Astrocyte (in vitro differentiated cells and primary cell): ENCODE data around the gene CHRDL2. TPM values are rescaled to one million over a fixed set of nuclear protein-coding genes. Genes with fewer than 3 reads are reported as not detected.

Experiments used
- DNase-seq: peaks from one replicate; pipeline ENCODE4 v3.0.0-alpha.2; 2010; ENCODE audit warnings: low read depth
- FAIRE-seq: peaks from 2 replicates; lab custom pipeline; 2011; peaks lifted over from hg19 to GRCh38; lab: Jason Lieb, UNC
- H2AFZ ChIP-seq: 2 replicates; pipeline ENCODE4 v1.6.0; 2012; ENCODE audit warnings: low read depth, low read length, inconsistent platforms
- H3K27ac ChIP-seq: 2 replicates; pipeline ENCODE4 v1.5.1; 2011; ENCODE audit warnings: low read depth, low read length, inconsistent platforms
- H3K27me3 ChIP-seq: 2 replicates; pipeline ENCODE4 v1.6.0; 2011; ENCODE audit warnings: low read length, inconsistent platforms; ENCODE audit not compliant: insufficient read depth
- H3K36me3 ChIP-seq: 2 replicates; pipeline ENCODE4 v1.5.1; 2011; ENCODE audit warnings: low read length, inconsistent platforms; ENCODE audit not compliant: insufficient read depth
- H3K4me1 ChIP-seq: 2 replicates; pipeline ENCODE4 v1.5.1; 2011; ENCODE audit warnings: low read length, inconsistent platforms; ENCODE audit not compliant: insufficient read depth
- H3K4me2 ChIP-seq: 2 replicates; pipeline ENCODE4 v1.6.0; 2012; ENCODE audit warnings: low read length, inconsistent platforms
- H3K4me3 ChIP-seq: 2 replicates; pipeline ENCODE4 v1.5.1; 2011; ENCODE audit warnings: low read depth, mild to moderate bottlenecking, low read length, inconsistent platforms; ENCODE audit not compliant: insufficient read depth
- H3K79me2 ChIP-seq: 2 replicates; pipeline ENCODE4 v1.6.0; 2012; ENCODE audit warnings: mild to moderate bottlenecking, low read length, inconsistent platforms; ENCODE audit not compliant: insufficient read depth
- H3K9ac ChIP-seq: 2 replicates; pipeline ENCODE4 v1.6.0; 2012; ENCODE audit warnings: mild to moderate bottlenecking, low read length, inconsistent platforms
- H3K9me3 ChIP-seq: 2 replicates; pipeline ENCODE4 v1.5.1; 2012; ENCODE audit warnings: low read depth, mild to moderate bottlenecking, low read length, inconsistent platforms; ENCODE audit not compliant: insufficient read depth
- H4K20me1 ChIP-seq: 2 replicates; pipeline ENCODE4 v1.6.0; 2012; ENCODE audit warnings: low read length, inconsistent platforms; ENCODE audit not compliant: insufficient read depth
- H3K27ac Mint-ChIP-seq: one replicate; pipeline ENCODE4 v1.8.0; 2021; ENCODE audit warnings: mild to moderate bottlenecking, mixed read lengths; ENCODE audit not compliant: unreplicated experiment
- H3K27me3 Mint-ChIP-seq: one replicate; pipeline ENCODE4 v1.8.0; 2021; ENCODE audit warnings: low read depth, mixed read lengths; ENCODE audit not compliant: unreplicated experiment
- H3K36me3 Mint-ChIP-seq: one replicate; pipeline ENCODE4 v1.8.0; 2021; ENCODE audit warnings: low read depth, mixed read lengths; ENCODE audit not compliant: unreplicated experiment
- H3K4me1 Mint-ChIP-seq: one replicate; pipeline ENCODE4 v1.8.0; 2021; ENCODE audit warnings: low read depth, mixed read lengths; ENCODE audit not compliant: unreplicated experiment
- H3K4me3 Mint-ChIP-seq: one replicate; pipeline ENCODE4 v1.8.0; 2021; ENCODE audit warnings: mild to moderate bottlenecking, moderate library complexity, mixed read lengths; ENCODE audit not compliant: unreplicated experiment
- H3K9me3 Mint-ChIP-seq: one replicate; pipeline ENCODE4 v1.8.0; 2021; ENCODE audit warnings: mild to moderate bottlenecking, mixed read lengths; ENCODE audit not compliant: unreplicated experiment
- CTCF ChIP-seq: IDR thresholded peaks from 2 replicates; pipeline ENCODE4 v1.5.1; 2011; ENCODE audit warnings: low read depth, mild to moderate bottlenecking, inconsistent platforms, low read length, moderate library complexity; ENCODE audit not compliant: insufficient read depth
- EZH2 ChIP-seq: IDR thresholded peaks from 2 replicates; pipeline ENCODE4 v1.6.1; 2012; ENCODE audit warnings: mild to moderate bottlenecking, low read length, inconsistent platforms; ENCODE audit not compliant: insufficient read depth
- total RNA-seq: library from RNA; stranded (reverse); gene quantifications from 2 replicates; pipeline ENCODE4 v1.2.1, GENCODE V29; 2021

CHRDL2 gene
- total RNA-seq, 1 donor from 2014 or later = not detected

- H3K4me1 ChIP-seq = no peaks in the 10 kb centered on the region
- DNase-seq (no peak), FAIRE-seq (no peak)
- no peak overlapping the region for H3K27ac Mint-ChIP-seq
- peaks cover 10% of the 10 kb centered on the region for H3K4me1 Mint-ChIP-seq
- no peak overlapping the region for H3K9ac ChIP-seq
- no peaks in the 10 kb centered on the region for H3K9me3 ChIP-seq
- H2AFZ ChIP-seq = no peak overlapping the region
- H3K9me3 Mint-ChIP-seq = no peaks in the 10 kb centered on the region
- TF ChIP-seq EZH2 (no peak), CTCF (no peak)
- peaks cover 33% of the 10 kb centered on the region for H3K27me3 Mint-ChIP-seq
- peaks cover 2% of the 10 kb centered on the region for H3K36me3 Mint-ChIP-seq
- no peak overlapping the region for H3K4me2 ChIP-seq
- no peaks in the 10 kb centered on the region for H4K20me1 ChIP-seq
- no peak overlapping the region for H3K27ac ChIP-seq
- no peaks in the 10 kb centered on the region for H3K36me3 ChIP-seq
- H3K4me3 Mint-ChIP-seq = no peak overlapping the region
- no peaks in the 10 kb centered on the region for H3K27me3 ChIP-seq
- no peaks in the 10 kb centered on the region for H3K79me2 ChIP-seq
- H3K4me3 ChIP-seq = no peak overlapping the region
These were observed 24.0 kb downstream of the CHRDL2 start for GRCh38 chr11:74707182-74707581.

GRCh38 chr11:74703211-74703610, 28.0 kb downstream of the CHRDL2 start:
- no peaks in the 10 kb centered on the region for H3K9me3 ChIP-seq
- Mint-ChIP-seq H3K9me3 (no peaks in the 10 kb centered on the region), H3K36me3 (peaks cover 2% of the 10 kb centered on the region), H3K4me1 (no peaks in the 10 kb centered on the region), H3K27me3 (peaks cover 29% of the 10 kb centered on the region), H3K27ac (no peak overlapping the region), H3K4me3 (no peak overlapping the region)
- H3K4me2 ChIP-seq = no peak overlapping the region
- TF ChIP-seq EZH2 (no peak), CTCF (no peak)
- H3K9ac ChIP-seq = no peak overlapping the region
- no peak overlapping the region for H2AFZ ChIP-seq
- no peaks in the 10 kb centered on the region for H3K4me1 ChIP-seq
- no peak overlapping the region for H3K27ac ChIP-seq
- no peaks in the 10 kb centered on the region for H4K20me1 ChIP-seq
- H3K27me3 ChIP-seq = no peaks in the 10 kb centered on the region
- H3K4me3 ChIP-seq = no peak overlapping the region
- no peaks in the 10 kb centered on the region for H3K36me3 ChIP-seq
- FAIRE-seq (no peak), DNase-seq (no peak)
- H3K79me2 ChIP-seq = no peaks in the 10 kb centered on the region

- Histone ChIP-seq H3K27me3 (no peaks in the 10 kb centered on the region), H3K27ac (no peak overlapping the region), H3K9ac (no peak overlapping the region), H3K4me1 (no peaks in the 10 kb centered on the region), H4K20me1 (no peaks in the 10 kb centered on the region), H2AFZ (no peak overlapping the region), H3K36me3 (no peaks in the 10 kb centered on the region), H3K4me3 (no peak overlapping the region), H3K4me2 (no peak overlapping the region), H3K79me2 (no peaks in the 10 kb centered on the region), H3K9me3 (no peaks in the 10 kb centered on the region)
- Mint-ChIP-seq H3K4me3 (peak overlapping the region; percentile 60), H3K9me3 (no peaks in the 10 kb centered on the region), H3K36me3 (peaks cover 2% of the 10 kb centered on the region), H3K4me1 (no peaks in the 10 kb centered on the region), H3K27ac (no peak overlapping the region), H3K27me3 (peaks cover 28% of the 10 kb centered on the region)
- DNase-seq (peak; percentile 34), FAIRE-seq (peak; percentile 76)
- TF ChIP-seq CTCF (peak; percentile 89), EZH2 (no peak)
These were observed 28.7 kb downstream of the CHRDL2 start for GRCh38 chr11:74702383-74703007.
